Hepatocyte (in vitro differentiated cells): Measurements from ENCODE around the gene MOV10L1. TPM values are rescaled to one million over a fixed set of nuclear protein-coding genes. Genes with fewer than 3 reads are reported as not detected.

Experiments
- DNase-seq: peaks from one replicate; pipeline ENCODE4 v3.0.0-alpha.2; 2016; ENCODE audit warnings: low spot score
- H2AFZ ChIP-seq: fragments of 200-600 bp; sonication (generic); 2 replicates; pipeline ENCODE4 v1.6.0; 2016; ENCODE audit warnings: antibody characterized with exemption, mild to moderate bottlenecking
- H3K27ac ChIP-seq: fragments of 200-600 bp; sonication (generic); 2 replicates; pipeline ENCODE4 v1.5.1; 2016; ENCODE audit warnings: mild to moderate bottlenecking
- H3K27me3 ChIP-seq: fragments of 200-600 bp; sonication (generic); 2 replicates; pipeline ENCODE4 v1.6.1; 2016
- H3K36me3 ChIP-seq: fragments of 200-600 bp; sonication (generic); replicated peaks from 2 replicates; pipeline ENCODE4 v1.5.1; 2016; ENCODE audit warnings: low read depth; ENCODE audit not compliant: insufficient read depth
- H3K4me1 ChIP-seq: fragments of 200-600 bp; sonication (generic); 2 replicates; pipeline ENCODE4 v1.5.1; 2016; ENCODE audit warnings: mild to moderate bottlenecking, moderate library complexity; ENCODE audit not compliant: insufficient read depth
- H3K4me2 ChIP-seq: fragments of 200-600 bp; sonication (generic); 2 replicates; pipeline ENCODE4 v1.6.0; 2016
- H3K4me3 ChIP-seq: fragments of 200-600 bp; sonication (generic); 2 replicates; pipeline ENCODE4 v1.5.1; 2016; ENCODE audit warnings: mild to moderate bottlenecking
- H3K79me2 ChIP-seq: fragments of 200-600 bp; sonication (generic); 2 replicates; pipeline ENCODE4 v1.6.0; 2017; ENCODE audit warnings: mild to moderate bottlenecking
- H3K9me2 ChIP-seq: fragments of 200-600 bp; sonication (generic); replicated peaks from 2 replicates; pipeline ENCODE4 v1.6.0; 2017; ENCODE audit warnings: mild to moderate bottlenecking; ENCODE audit not compliant: insufficient read depth
- H3K9me3 ChIP-seq: fragments of 200-600 bp; sonication (generic); 2 replicates; pipeline ENCODE4 v1.5.1; 2016; ENCODE audit warnings: low read depth, mild to moderate bottlenecking
- H4K20me1 ChIP-seq: fragments of 200-600 bp; sonication (generic); 2 replicates; pipeline ENCODE4 v1.6.0; 2016; ENCODE audit warnings: mild to moderate bottlenecking; ENCODE audit not compliant: insufficient read depth, poor library complexity, severe bottlenecking
- EZH2 ChIP-seq: fragments of 200-600 bp; sonication (generic); IDR thresholded peaks from 2 replicates; pipeline ENCODE4 v1.6.1; 2016; ENCODE audit warnings: antibody characterized with exemption, mild to moderate bottlenecking, borderline replicate concordance
- EZH2phosphoT487 ChIP-seq: fragments of 200-600 bp; sonication (generic); IDR thresholded peaks from one replicate; pipeline ENCODE4 v1.6.1; 2018; ENCODE audit warnings: antibody characterized with exemption, mild to moderate bottlenecking, low read depth, moderate library complexity; ENCODE audit not compliant: unreplicated experiment, severe bottlenecking
- WGBS: methylation state at CpG from one replicate; pipeline ENCODE4 v1.1.6; 2016; ENCODE audit warnings: low lambda C conversion rate; ENCODE audit errors: missing lambda C conversion rate; 5-methylcytosine and 5-hydroxymethylcytosine counted together
- polyA plus RNA-seq: library from polyadenylated mRNA; unstranded; fragments of >200 nt; fragmentation: Nextera tagmentation; extraction: Ambion mirVana; gene quantifications from 2 replicates; pipeline ENCODE4 v1.2.1, GENCODE V29; 2016
- total RNA-seq: library from RNA; depleted of rRNA; stranded (reverse); fragments of >200 nt; gene quantifications from 2 replicates; pipeline ENCODE4 v1.2.3, GENCODE V29; 2014
- TF ChIP-seq, protein P1 (sequence below): fragments of 200-600 bp; sonication (generic); IDR thresholded peaks from 2 replicates; pipeline ENCODE4 v1.5.1; 2016; ENCODE audit warnings: antibody characterized with exemption, mild to moderate bottlenecking; ENCODE audit not compliant: poor library complexity

MOV10L1 gene
- total and polyA plus RNA-seq, 2 experiments from 2014 or later, result 0.36 to 3.6 TPM

DNA sequence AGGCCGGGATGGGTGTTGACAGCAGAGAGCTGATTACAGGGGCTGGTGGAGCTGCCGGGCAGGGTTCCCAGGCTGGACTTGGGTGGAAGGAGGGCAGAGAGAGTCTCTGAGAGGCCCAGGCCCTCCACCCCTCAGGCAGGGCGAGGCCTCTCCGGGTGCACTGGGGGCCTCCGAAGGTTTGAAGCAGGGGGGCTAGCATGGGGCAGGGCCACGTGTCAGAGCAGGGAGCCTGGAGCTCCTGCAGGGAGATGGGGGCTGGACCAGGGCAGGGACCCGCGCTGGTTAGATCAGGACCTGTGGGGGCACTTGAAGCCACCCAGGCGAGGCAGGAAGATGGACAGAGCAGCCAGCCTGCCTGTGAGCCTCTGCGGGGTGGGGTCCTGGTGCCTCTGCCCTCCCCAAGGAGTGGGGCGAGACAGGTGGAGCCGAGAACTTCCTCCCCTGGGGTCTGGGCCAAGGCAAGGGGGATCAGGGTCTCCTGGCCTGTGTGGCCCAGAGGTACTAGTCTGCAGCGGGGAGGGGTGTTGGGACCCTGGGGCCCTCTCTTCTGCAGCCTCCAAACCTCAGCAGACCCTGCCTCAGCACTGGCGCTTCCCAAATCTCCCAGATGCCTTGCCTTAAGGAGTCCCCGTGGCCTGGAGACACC, 81.6 kb downstream of the MOV10L1 start:
- no peaks in the 10 kb centered on the region for H3K79me2 ChIP-seq
- H3K4me3 ChIP-seq, result no peak overlapping the region
- peak overlapping the region; percentile 93 for H3K4me2 ChIP-seq
- no peak overlapping the region for H2AFZ ChIP-seq
- TF ChIP-seq EZH2phosphoT487, result no peak
- TF ChIP-seq, protein P1, sequence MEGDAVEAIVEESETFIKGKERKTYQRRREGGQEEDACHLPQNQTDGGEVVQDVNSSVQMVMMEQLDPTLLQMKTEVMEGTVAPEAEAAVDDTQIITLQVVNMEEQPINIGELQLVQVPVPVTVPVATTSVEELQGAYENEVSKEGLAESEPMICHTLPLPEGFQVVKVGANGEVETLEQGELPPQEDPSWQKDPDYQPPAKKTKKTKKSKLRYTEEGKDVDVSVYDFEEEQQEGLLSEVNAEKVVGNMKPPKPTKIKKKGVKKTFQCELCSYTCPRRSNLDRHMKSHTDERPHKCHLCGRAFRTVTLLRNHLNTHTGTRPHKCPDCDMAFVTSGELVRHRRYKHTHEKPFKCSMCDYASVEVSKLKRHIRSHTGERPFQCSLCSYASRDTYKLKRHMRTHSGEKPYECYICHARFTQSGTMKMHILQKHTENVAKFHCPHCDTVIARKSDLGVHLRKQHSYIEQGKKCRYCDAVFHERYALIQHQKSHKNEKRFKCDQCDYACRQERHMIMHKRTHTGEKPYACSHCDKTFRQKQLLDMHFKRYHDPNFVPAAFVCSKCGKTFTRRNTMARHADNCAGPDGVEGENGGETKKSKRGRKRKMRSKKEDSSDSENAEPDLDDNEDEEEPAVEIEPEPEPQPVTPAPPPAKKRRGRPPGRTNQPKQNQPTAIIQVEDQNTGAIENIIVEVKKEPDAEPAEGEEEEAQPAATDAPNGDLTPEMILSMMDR, result no peak
- no peak for TF ChIP-seq EZH2
- no peaks in the 10 kb centered on the region for H3K36me3 ChIP-seq
- no peak for DNase-seq
- no peaks in the 10 kb centered on the region for H4K20me1 ChIP-seq
- H3K27ac ChIP-seq, result no peak overlapping the region
- H3K4me1 ChIP-seq, result no peaks in the 10 kb centered on the region
- H3K27me3 ChIP-seq, result peaks cover 11% of the 10 kb centered on the region
- WGBS, result 65% methylated on average over 15 of the region's 15 CpGs
- no peaks in the 10 kb centered on the region for H3K9me2 ChIP-seq
- no peaks in the 10 kb centered on the region for H3K9me3 ChIP-seq

DNA sequence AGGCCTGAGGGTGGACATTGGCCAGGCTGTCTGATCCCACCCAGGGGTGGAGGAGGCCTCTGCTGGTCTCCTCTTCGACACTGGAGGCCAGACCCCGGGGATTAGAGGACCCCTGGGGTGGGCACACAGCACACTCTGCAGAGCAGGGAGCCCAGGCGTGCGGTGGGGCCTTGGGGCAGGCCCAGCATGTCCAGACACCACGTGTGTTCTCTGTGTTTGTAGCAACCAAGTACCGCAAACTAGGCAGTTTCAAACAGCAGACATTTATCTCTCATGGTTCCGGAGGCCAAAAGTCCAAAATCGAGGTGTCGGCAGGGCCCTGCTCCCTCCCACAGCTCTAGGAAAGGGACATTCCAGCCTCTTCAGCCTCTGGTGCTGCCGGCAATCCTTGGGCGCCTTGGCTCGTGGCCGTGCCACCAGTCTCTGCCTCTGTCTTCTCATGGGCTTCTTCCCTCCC, 82.2 kb downstream of the MOV10L1 start:
- Histone ChIP-seq H3K4me3 (no peak overlapping the region), H3K36me3 (no peaks in the 10 kb centered on the region), H3K4me1 (no peaks in the 10 kb centered on the region), H4K20me1 (no peaks in the 10 kb centered on the region), H2AFZ (no peak overlapping the region), H3K27ac (no peak overlapping the region), H3K4me2 (peak overlapping the region; percentile 93), H3K9me2 (no peaks in the 10 kb centered on the region), H3K27me3 (peaks cover 11% of the 10 kb centered on the region), H3K79me2 (no peaks in the 10 kb centered on the region), H3K9me3 (no peaks in the 10 kb centered on the region)
- TF ChIP-seq, protein P1, result no peak
- TF ChIP-seq EZH2phosphoT487, result no peak
- TF ChIP-seq EZH2, result no peak
- 76% methylated on average over 13 of the region's 13 CpGs for WGBS
- DNase-seq, result no peak

DNA sequence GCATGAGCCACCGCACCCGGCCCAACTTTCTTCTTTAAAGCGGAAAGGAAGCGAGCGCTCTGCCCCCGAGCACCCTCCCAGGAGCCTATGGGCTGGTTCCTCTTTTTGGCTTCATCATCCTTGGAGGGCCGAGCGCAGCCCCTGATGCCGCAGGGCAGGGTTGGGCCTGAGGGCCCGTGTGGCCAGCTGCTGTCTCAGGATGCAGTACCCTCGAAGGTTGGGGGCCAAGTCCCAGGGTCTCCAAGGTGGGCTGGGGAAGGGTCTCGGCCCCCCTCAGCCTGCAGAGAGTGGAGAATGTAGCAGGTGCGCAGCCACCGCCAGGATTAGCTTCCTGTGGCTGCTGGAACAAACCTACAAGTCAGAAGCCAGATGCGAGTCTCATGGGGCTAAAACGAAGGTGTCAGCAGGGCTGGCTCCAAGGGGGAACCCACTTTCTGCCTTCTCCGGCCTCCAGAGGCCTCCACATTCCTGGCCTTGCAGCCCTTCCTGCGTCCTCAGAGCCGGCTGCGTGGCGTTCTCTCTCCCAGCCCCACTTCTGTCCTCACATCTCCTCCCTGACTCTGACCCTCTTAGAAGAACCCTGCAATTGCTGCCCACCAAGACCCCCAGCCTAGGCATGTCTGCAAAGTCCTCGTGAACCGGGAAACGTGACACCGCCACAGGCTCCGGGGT, 83.6 kb downstream of the MOV10L1 start:
- Histone ChIP-seq H3K27me3 (peaks cover 11% of the 10 kb centered on the region), H3K4me3 (no peak overlapping the region), H3K27ac (no peak overlapping the region), H3K4me2 (no peak overlapping the region), H3K4me1 (no peaks in the 10 kb centered on the region), H3K9me2 (no peaks in the 10 kb centered on the region), H4K20me1 (no peaks in the 10 kb centered on the region), H3K9me3 (no peaks in the 10 kb centered on the region), H3K79me2 (no peaks in the 10 kb centered on the region), H2AFZ (no peak overlapping the region), H3K36me3 (no peaks in the 10 kb centered on the region)
- TF ChIP-seq EZH2 (no peak), EZH2phosphoT487 (no peak)
- TF ChIP-seq, protein P1, result no peak
- DNase-seq, result no peak
- WGBS, result 93% methylated on average over 26 of the region's 26 CpGs
